Pulmonary artery endothelial cell (primary cell): Measurements from ENCODE around the gene CREB1. TPM values are rescaled to one million over a fixed set of nuclear protein-coding genes. Genes with fewer than 3 reads are reported as not detected.
"Not testable (repeated sequence)": the region's sequence is repeated elsewhere in the genome, so short reads cannot be mapped to it uniquely, and the experiment has no call there.

Experiments used
- DNase-seq: peaks from one replicate; pipeline ENCODE4 v3.0.0-alpha.2; 2011; ENCODE audit warnings: low read depth, low spot score
- total RNA-seq: library from RNA; depleted of rRNA; stranded (reverse); fragments of >200 nt; gene quantifications from 2 replicates; pipeline ENCODE4 v1.2.3, GENCODE V29; 2014

The CREB1 gene
- 41.1 and 63.7 TPM in 2 replicates for total RNA-seq

GRCh38 chr2:207529330-207530159 is at the start of gene CREB1:
Gene CREB1 (plus strand): TSS chr2:207529962. CDS start chr2:207555636, 25,674 bp downstream.
- DNase-seq, result peak; percentile 95

- no peak for DNase-seq
Measured at GRCh38 chr2:207480521-207481040, 49.2 kb upstream of the CREB1 start.

GRCh38 chr2:207481924-207482323 is 47.8 kb upstream of the CREB1 start:
- no peak for DNase-seq

GRCh38 chr2:207482630-207483029 is 47.1 kb upstream of the CREB1 start:
- DNase-seq, result no peak

- DNase-seq, result no peak
Measured at GRCh38 chr2:207483066-207483465, 46.7 kb upstream of the CREB1 start.

GRCh38 chr2:207483477-207483876 is 46.3 kb upstream of the CREB1 start:
- no peak for DNase-seq

- DNase-seq, result no peak
Measured at GRCh38 chr2:207484444-207485391, 45.0 kb upstream of the CREB1 start.

GRCh38 chr2:207487650-207488311 is 42.0 kb upstream of the CREB1 start:
- DNase-seq, result no peak

GRCh38 chr2:207489251-207489650 is 40.5 kb upstream of the CREB1 start:
- no peak for DNase-seq

- no peak for DNase-seq
Measured at GRCh38 chr2:207490441-207490840, 39.3 kb upstream of the CREB1 start.

GRCh38 chr2:207491086-207491485 is 38.7 kb upstream of the CREB1 start:
- no peak for DNase-seq

- DNase-seq, result no peak
Measured at GRCh38 chr2:207491956-207492355, 37.8 kb upstream of the CREB1 start.

- no peak for DNase-seq
Measured at GRCh38 chr2:207492461-207492860, 37.3 kb upstream of the CREB1 start.

GRCh38 chr2:207494137-207494536 is 35.6 kb upstream of the CREB1 start:
- no peak for DNase-seq

- DNase-seq, result not testable (repeated sequence)
Measured at GRCh38 chr2:207496936-207497335, 32.8 kb upstream of the CREB1 start.

GRCh38 chr2:207497596-207497995 is 32.2 kb upstream of the CREB1 start:
- DNase-seq, result no peak

- DNase-seq, result no peak
Measured at GRCh38 chr2:207498427-207498826, 31.3 kb upstream of the CREB1 start.

- DNase-seq, result no peak
Measured at GRCh38 chr2:207499114-207499513, 30.6 kb upstream of the CREB1 start.

- DNase-seq, result no peak
Measured at GRCh38 chr2:207501802-207502576, 27.8 kb upstream of the CREB1 start.

GRCh38 chr2:207502577-207503198 is 27.1 kb upstream of the CREB1 start:
- DNase-seq, result no peak
